Caco-2 (cell line): Measurements from ENCODE around the gene ZBTB7A. TPM values are rescaled to one million over a fixed set of nuclear protein-coding genes. Genes with fewer than 3 reads are reported as not detected.

ENCODE experiments used
- BruUV-seq: library from RNA; stranded (reverse); fragments of 400-500 nt; replicated peaks from 2 replicates; lab custom pipeline; 2021; lab: Mats Ljungman, UMichigan
- CTCF ChIA-PET: fragments of 300-600 bp; sonication (Branson Sonifier 250); formaldehyde crosslinking; loops from one replicate; lab custom pipeline; 2022; ENCODE audit warnings: antibody characterized with exemption; lab: Charles Lee
- POLR2A ChIA-PET: fragments of 300-600 bp; sonication (Branson Sonifier 250); formaldehyde crosslinking; loops from one replicate; lab custom pipeline; 2022; ENCODE audit warnings: antibody characterized with exemption; lab: Charles Lee
- DNase-seq, 2 experiments: peaks; one replicate each; pipeline versions ENCODE4 v3.0.0 to v3.0.0-alpha.2; 2020 to 2022
- H3K27me3 ChIP-seq: replicated peaks from 2 replicates; pipeline ENCODE4 v1.6.0; 2011; ENCODE audit warnings: low read length; ENCODE audit not compliant: control insufficient read depth, insufficient read depth
- H3K36me3 ChIP-seq: 2 replicates; pipeline ENCODE4 v1.5.1; 2011; ENCODE audit warnings: low read length; ENCODE audit not compliant: control insufficient read depth, insufficient read depth
- H3K4me1 ChIP-seq: fragments of 250-450 bp; sonication (Bioruptor Pico); 2 replicates; pipeline ENCODE4 v1.5.1; 2020; ENCODE audit warnings: mild to moderate bottlenecking
- H3K4me3 ChIP-seq: 2 replicates; pipeline ENCODE4 v1.5.1; 2011; ENCODE audit warnings: low read depth, mild to moderate bottlenecking, control low read depth, low read length
- H3K9me3 ChIP-seq: fragments of 250-450 bp; sonication (Bioruptor Pico); 2 replicates; pipeline ENCODE4 v1.5.1; 2020; ENCODE audit warnings: mild to moderate bottlenecking, moderate library complexity
- H3K27ac Mint-ChIP-seq: one replicate; pipeline ENCODE4 v1.8.0; 2022; ENCODE audit warnings: mixed read lengths; ENCODE audit not compliant: unreplicated experiment
- H3K27me3 Mint-ChIP-seq: one replicate; pipeline ENCODE4 v1.8.0; 2022; ENCODE audit warnings: mixed read lengths; ENCODE audit not compliant: insufficient read depth, unreplicated experiment
- H3K36me3 Mint-ChIP-seq: one replicate; pipeline ENCODE4 v1.8.0; 2022; ENCODE audit warnings: mild to moderate bottlenecking, mixed read lengths; ENCODE audit not compliant: insufficient read depth, unreplicated experiment
- H3K4me1 Mint-ChIP-seq: one replicate; pipeline ENCODE4 v1.8.0; 2022; ENCODE audit warnings: low read depth, mixed read lengths; ENCODE audit not compliant: unreplicated experiment
- H3K4me3 Mint-ChIP-seq: one replicate; pipeline ENCODE4 v1.8.0; 2022; ENCODE audit warnings: mild to moderate bottlenecking, moderate library complexity, mixed read lengths; ENCODE audit not compliant: unreplicated experiment
- H3K9me3 Mint-ChIP-seq: one replicate; pipeline ENCODE4 v1.8.0; 2022; ENCODE audit warnings: mixed read lengths; ENCODE audit not compliant: unreplicated experiment
- intact Hi-C: fragments of 100-400 bp; cut with micrococcal nuclease; formaldehyde crosslinking; loops from one replicate; pipeline ENCODE4 v1.10.0; 2022; ENCODE audit not compliant: unreplicated experiment
- total RNA-seq: library from RNA; stranded (reverse); gene quantifications from 2 replicates; pipeline ENCODE4 v1.2.3, GENCODE V29; 2022
- TF ChIP-seq, protein P1 (sequence below), 2 experiments: fragments of 200-600 bp in 1 of 2; IDR thresholded peaks; 1 replicate in 1 of 2; 2 replicates in 1 of 2; pipeline versions ENCODE4 v1.5.1 to v1.8.0; 2011 to 2022; ENCODE audit warnings: antibody characterized with exemption in 1 of 2, control low read depth in 1 of 2, inconsistent platforms in 1 of 2, low read depth in 1 of 2, low read length in 1 of 2, mild to moderate bottlenecking in 1 of 2, moderate library complexity in 1 of 2; ENCODE audit not compliant: insufficient read depth in 1 of 2, severe bottlenecking in 1 of 2, unreplicated experiment in 1 of 2

The ZBTB7A gene
- total RNA-seq, 1 experiment from 2014 or later: 11.9 TPM

DNA sequence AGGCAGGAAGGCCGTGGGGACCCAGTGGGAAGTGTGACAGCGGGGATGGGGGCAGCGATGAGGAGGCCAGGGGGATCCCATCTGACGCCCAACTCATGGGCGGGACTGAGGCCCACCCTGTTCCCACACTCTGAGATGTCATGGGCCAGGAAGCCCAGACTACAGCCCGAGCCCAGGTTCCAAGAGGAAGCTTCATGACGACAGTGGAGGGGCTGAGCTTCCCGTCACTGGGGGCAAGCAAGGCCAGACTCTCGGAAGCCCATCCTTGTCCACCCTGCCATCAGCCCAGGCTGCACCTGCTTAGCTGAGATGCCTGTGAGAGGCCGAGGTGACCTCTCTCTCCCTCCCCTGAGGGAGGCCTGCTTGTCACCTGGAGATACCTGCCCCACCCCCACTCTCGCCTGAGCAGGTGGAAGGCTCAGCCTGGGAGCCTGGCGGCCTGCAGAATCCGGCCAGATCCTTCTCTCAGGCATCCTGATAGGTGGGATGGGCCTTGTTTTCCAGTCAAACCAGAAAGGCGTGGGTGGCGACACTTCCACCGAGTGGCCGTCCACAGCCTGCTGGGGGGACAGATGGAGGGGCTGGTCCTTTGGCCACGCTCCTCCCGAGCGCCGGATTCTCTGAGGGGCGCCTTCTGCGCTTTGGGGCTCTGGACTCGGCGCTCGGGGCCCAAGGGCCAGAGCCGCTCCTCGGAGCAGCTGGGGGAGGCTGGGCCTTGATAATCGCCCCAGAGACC lies 4.8 kb downstream of the ZBTB7A start:
- no peaks in the 10 kb centered on the region for H3K9me3 Mint-ChIP-seq
- H3K27ac Mint-ChIP-seq: no peak overlapping the region
- TF ChIP-seq, protein P1, sequence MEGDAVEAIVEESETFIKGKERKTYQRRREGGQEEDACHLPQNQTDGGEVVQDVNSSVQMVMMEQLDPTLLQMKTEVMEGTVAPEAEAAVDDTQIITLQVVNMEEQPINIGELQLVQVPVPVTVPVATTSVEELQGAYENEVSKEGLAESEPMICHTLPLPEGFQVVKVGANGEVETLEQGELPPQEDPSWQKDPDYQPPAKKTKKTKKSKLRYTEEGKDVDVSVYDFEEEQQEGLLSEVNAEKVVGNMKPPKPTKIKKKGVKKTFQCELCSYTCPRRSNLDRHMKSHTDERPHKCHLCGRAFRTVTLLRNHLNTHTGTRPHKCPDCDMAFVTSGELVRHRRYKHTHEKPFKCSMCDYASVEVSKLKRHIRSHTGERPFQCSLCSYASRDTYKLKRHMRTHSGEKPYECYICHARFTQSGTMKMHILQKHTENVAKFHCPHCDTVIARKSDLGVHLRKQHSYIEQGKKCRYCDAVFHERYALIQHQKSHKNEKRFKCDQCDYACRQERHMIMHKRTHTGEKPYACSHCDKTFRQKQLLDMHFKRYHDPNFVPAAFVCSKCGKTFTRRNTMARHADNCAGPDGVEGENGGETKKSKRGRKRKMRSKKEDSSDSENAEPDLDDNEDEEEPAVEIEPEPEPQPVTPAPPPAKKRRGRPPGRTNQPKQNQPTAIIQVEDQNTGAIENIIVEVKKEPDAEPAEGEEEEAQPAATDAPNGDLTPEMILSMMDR (IDR thresholded peaks at IDR 0.05; ENCODE audit: insufficient read depth in 1 of 2, low read depth in 1 of 2, low read length in 1 of 2, severe bottlenecking in 1 of 2, unreplicated experiment in 1 of 2): no peak
- H3K4me3 ChIP-seq: no peak overlapping the region
- ChIA-PET POLR2A (no interaction called here), CTCF (no interaction called here)
- H3K9me3 ChIP-seq: no peaks in the 10 kb centered on the region
- BruUV-seq: no TSS peak
- peak; percentile 81 to 87 for DNase-seq
- H3K36me3 Mint-ChIP-seq: peaks cover 50% of the 10 kb centered on the region
- intact Hi-C loops: loop anchor here (10.0 kb wide), 1 partner anchor 77 kb away; the partner anchor contains the start of gene EEF2
- no peaks in the 10 kb centered on the region for H3K27me3 Mint-ChIP-seq
- peaks cover 47% of the 10 kb centered on the region for H3K4me1 ChIP-seq
- no peaks in the 10 kb centered on the region; the same call in none of the 2 replicates for H3K36me3 ChIP-seq
- H3K27me3 ChIP-seq: no peaks in the 10 kb centered on the region
- no peaks in the 10 kb centered on the region for H3K4me1 Mint-ChIP-seq
- H3K4me3 Mint-ChIP-seq: peak overlapping the region; percentile 9

DNA sequence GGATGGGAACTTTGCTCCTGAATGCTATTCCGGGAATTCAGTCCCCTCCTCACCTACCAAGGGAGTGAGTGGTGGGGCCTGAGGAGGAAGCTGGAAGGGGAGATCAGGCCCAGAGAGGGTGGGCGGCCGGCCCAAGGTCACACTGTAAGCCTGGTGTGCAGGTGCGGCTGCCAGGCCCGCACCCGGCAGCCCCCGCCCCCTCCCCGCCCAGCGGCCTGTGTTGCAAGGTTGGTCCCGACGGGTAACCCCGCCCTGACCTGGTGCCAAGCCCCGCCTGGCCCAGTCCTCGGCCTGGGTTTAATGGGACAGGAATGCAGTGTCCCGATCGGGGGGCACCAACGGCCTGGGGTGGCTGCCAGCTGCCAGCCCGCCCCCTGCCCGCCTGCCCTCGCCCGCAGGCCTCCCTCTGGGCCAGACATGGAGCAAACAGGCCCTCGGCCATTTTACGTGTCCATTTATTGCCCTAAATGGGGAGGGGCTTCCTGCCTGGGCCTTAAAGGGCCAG lies 5.5 kb downstream of the ZBTB7A start:
- no peaks in the 10 kb centered on the region for H3K4me1 Mint-ChIP-seq
- intact Hi-C loops: loop anchor here (10.0 kb wide), 1 partner anchor 76 kb away; the partner anchor contains the start of gene EEF2
- no TSS peak for BruUV-seq
- Histone ChIP-seq H3K4me3 (no peak overlapping the region), H3K27me3 (no peaks in the 10 kb centered on the region), H3K9me3 (no peaks in the 10 kb centered on the region), H3K4me1 (peaks cover 47% of the 10 kb centered on the region), H3K36me3 (no peaks in the 10 kb centered on the region; the same call in none of the 2 replicates)
- H3K27ac Mint-ChIP-seq: no peak overlapping the region
- no peaks in the 10 kb centered on the region for H3K27me3 Mint-ChIP-seq
- H3K9me3 Mint-ChIP-seq: no peaks in the 10 kb centered on the region
- TF ChIP-seq, protein P1 (IDR thresholded peaks at IDR 0.05; ENCODE audit: insufficient read depth in 1 of 2, low read depth in 1 of 2, low read length in 1 of 2, severe bottlenecking in 1 of 2, unreplicated experiment in 1 of 2): no peak
- POLR2A ChIA-PET: no interaction called here
- no peak for DNase-seq
- H3K36me3 Mint-ChIP-seq: peaks cover 57% of the 10 kb centered on the region
- CTCF ChIA-PET: no interaction called here
- peak overlapping the region; percentile 9 for H3K4me3 Mint-ChIP-seq

DNA sequence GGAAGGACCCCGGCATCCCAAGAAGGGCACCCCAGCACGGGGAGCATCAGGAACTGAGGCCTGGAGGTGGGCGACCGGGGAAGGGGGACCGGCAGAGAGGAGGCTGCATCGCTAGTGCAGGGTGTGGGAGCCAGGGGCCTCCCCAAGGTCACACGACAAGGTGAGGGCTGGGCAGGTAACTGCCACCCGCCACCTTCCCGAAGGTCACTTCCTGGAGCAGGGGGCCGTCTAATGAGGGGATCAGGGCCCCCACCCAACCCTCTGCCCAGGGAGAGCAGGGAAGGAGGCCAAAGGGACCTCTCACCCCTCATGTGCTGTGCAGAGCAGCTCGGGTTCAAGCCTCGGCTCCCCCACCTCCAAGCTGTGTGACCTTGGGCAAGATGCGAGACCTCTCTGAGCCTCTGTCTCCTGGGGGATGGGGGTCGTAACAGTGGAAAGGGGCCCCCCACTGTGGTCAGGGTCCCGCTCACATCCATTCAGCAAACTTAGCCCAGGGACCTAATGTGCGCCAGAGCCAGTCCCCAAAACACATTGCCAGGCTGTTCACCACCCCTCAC lies 6.0 kb downstream of the ZBTB7A start:
- peak overlapping the region; percentile 51 for H3K27ac Mint-ChIP-seq

More for the DNA sequence above, 6.0 kb downstream of the ZBTB7A start:
- ChIA-PET POLR2A (no interaction called here), CTCF (no interaction called here)
- Mint-ChIP-seq H3K4me3 (no peak overlapping the region), H3K36me3 (peaks cover 62% of the 10 kb centered on the region), H3K4me1 (no peaks in the 10 kb centered on the region), H3K9me3 (no peaks in the 10 kb centered on the region), H3K27me3 (no peaks in the 10 kb centered on the region)
- no peaks in the 10 kb centered on the region for H3K27me3 ChIP-seq
- no TSS peak for BruUV-seq
- H3K36me3 ChIP-seq: peaks cover 1% of the 10 kb centered on the region
- no peaks in the 10 kb centered on the region for H3K9me3 ChIP-seq
- H3K4me1 ChIP-seq: peaks cover 47% of the 10 kb centered on the region
- H3K4me3 ChIP-seq: no peak overlapping the region
- TF ChIP-seq, protein P1 (IDR thresholded peaks at IDR 0.05; ENCODE audit: insufficient read depth in 1 of 2, low read depth in 1 of 2, low read length in 1 of 2, severe bottlenecking in 1 of 2, unreplicated experiment in 1 of 2): no peak
- intact Hi-C loops: loop anchor here (10.0 kb wide), 1 partner anchor 76 kb away; the partner anchor contains the start of gene EEF2
- no peak for DNase-seq
